Neutrophil (primary cell): ENCODE measurements around the gene ATCAY.

Source experiments
- H3K27ac ChIP-seq: fragments of 200-600 bp; sonication (generic); 2 replicates; pipeline ENCODE4 v1.5.1; 2016; ENCODE audit warnings: mild to moderate bottlenecking, moderate library complexity
- H3K27me3 ChIP-seq: fragments of 200-600 bp; sonication (generic); 2 replicates; pipeline ENCODE4 v1.6.0; 2016; ENCODE audit warnings: mild to moderate bottlenecking
- H3K36me3 ChIP-seq: fragments of 200-600 bp; sonication (generic); 2 replicates; pipeline ENCODE4 v1.5.1; 2017
- H3K4me1 ChIP-seq, 2 experiments: fragments of 200-600 bp in 1 of 2; sonication (generic) in 1 of 2; 1 replicate in 1 of 2; 2 replicates in 1 of 2; pipeline versions ENCODE4 v1.5.1 to v1.6.1; 2013 to 2016; ENCODE audit warnings: low read depth in 1 of 2, low read length in 1 of 2, mild to moderate bottlenecking in 1 of 2, moderate library complexity in 1 of 2; ENCODE audit not compliant: control insufficient read depth in 1 of 2, insufficient read depth in 1 of 2
- H3K4me3 ChIP-seq, 2 experiments: fragments of 200-600 bp in 1 of 2; sonication (generic) in 1 of 2; 1 replicate in 1 of 2; 2 replicates in 1 of 2; pipeline ENCODE4 v1.5.1; 2013 to 2016; ENCODE audit warnings: low read depth in 1 of 2, low read length in 1 of 2, mild to moderate bottlenecking in 1 of 2, moderate library complexity in 1 of 2
- H3K9me3 ChIP-seq: fragments of 200-600 bp; sonication (generic); 2 replicates; pipeline ENCODE4 v1.5.1; 2016
- TF ChIP-seq, protein P1 (sequence below): fragments of 200-600 bp; sonication (generic); IDR thresholded peaks from 2 replicates; pipeline ENCODE4 v1.5.1; 2016; ENCODE audit warnings: antibody characterized with exemption

The ATCAY gene

DNA sequence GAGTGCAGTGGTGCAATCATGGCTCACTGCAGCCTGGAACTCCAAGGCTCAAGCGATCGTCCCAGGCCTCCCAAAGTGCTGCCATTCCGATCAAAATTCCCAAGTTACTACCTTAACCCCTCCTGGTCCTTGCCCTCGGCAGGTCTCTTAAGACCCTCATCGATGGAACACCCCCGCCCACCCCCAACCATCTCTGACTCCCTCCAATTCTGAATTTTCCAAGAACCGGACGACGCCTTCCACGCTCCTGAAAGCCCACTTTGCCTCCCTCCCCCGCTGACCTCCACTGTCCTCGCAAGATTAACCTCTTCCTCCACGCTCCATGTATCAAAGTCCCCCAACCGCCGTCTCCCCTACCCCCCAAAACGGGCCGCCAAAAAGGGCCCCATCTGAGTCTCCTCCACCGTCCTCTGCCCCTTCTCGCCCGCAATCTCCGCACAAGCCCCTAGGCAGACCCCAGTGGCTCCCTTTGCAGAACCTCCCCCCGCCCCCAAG is 89.9 kb downstream of the ATCAY start:
- peaks cover 46% of the 10 kb centered on the region for H3K36me3 ChIP-seq
- TF ChIP-seq, protein P1, sequence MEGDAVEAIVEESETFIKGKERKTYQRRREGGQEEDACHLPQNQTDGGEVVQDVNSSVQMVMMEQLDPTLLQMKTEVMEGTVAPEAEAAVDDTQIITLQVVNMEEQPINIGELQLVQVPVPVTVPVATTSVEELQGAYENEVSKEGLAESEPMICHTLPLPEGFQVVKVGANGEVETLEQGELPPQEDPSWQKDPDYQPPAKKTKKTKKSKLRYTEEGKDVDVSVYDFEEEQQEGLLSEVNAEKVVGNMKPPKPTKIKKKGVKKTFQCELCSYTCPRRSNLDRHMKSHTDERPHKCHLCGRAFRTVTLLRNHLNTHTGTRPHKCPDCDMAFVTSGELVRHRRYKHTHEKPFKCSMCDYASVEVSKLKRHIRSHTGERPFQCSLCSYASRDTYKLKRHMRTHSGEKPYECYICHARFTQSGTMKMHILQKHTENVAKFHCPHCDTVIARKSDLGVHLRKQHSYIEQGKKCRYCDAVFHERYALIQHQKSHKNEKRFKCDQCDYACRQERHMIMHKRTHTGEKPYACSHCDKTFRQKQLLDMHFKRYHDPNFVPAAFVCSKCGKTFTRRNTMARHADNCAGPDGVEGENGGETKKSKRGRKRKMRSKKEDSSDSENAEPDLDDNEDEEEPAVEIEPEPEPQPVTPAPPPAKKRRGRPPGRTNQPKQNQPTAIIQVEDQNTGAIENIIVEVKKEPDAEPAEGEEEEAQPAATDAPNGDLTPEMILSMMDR: no peak
- peak overlapping the region; percentile 79 to 96 for H3K4me3 ChIP-seq
- H3K27me3 ChIP-seq: no peaks in the 10 kb centered on the region
- peak overlapping the region; percentile 84 for H3K27ac ChIP-seq
- no peaks in the 10 kb centered on the region for H3K9me3 ChIP-seq
- H3K4me1 ChIP-seq: peaks cover 13 to 14% of the 10 kb centered on the region in 2 experiments

DNA sequence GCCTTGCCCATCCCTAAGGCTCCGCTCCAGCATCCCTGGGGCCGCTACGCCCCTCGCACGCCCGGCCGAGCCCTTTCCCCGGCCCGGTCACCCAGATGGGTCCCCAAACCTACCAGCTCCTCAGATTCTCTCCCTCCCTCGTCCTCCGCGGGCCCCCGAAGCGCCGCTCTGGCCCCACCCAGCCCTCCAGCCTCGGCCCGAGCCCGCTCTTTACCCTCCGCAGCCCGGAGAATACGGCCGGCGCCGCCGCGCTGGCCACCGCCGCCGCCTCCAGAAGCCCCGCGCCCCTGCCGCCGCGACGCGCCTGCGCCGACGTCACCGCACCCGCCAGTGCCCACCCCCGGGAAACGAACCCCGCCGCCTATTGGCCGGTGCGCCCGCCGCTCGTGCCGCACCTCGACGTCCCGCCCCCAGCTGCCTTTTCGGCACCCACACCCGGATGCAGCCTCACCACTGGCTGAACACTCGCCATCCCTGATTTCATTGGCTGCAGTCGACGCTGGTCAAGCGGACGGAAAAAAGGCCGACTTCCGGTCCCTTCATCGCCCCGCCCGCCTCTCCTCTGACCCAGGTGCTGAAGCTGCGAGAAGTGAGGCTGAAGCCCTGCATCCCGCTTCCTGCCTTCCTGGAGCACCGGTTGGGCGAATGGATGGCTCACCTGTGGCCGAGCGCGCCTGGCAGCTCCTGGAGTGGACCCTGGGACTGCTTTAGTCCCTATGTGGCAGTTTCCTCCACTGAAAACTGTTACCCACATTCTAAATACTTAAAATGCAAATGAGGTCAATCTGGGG is 90.5 kb downstream of the ATCAY start, which contains the start of gene DAPK3:
DAPK3 (minus strand) TSS at position 292 of the 791 bp plus-strand sequence. CDS start 1,364 bp downstream, outside the sequence.
- H3K27ac ChIP-seq: peak within 1 kb of the TSS; percentile 84
- H3K27me3 ChIP-seq: no peaks in the 10 kb centered on the region
- TF ChIP-seq, protein P1: peak; percentile 50
- H3K36me3 ChIP-seq: peaks cover 46% of the 10 kb centered on the region
- H3K9me3 ChIP-seq: no peaks in the 10 kb centered on the region
- peaks cover 13 to 14% of the 10 kb centered on the region in 2 experiments for H3K4me1 ChIP-seq
- peak within 1 kb of the TSS; percentile 79 to 96 for H3K4me3 ChIP-seq

DNA sequence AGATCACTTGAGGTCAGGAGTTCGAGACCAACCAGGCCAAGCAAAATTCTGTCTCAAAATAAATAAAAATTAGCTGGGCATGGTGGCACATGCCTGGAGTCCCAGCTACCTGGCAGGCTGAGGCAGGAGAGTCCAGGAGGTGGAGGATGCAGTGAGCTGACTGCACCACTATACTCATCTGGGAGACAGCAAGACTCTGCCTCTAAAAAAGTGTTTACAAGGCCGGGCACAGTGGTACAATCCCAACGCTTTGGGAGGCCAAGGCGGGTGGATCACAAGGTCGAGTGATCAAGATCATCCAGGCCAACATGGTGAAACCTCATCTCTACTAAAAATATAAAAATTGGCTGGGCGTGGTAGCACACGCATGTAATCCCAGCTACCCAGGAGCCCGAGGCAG is 94.7 kb downstream of the ATCAY start:
- Histone ChIP-seq H3K9me3 (no peaks in the 10 kb centered on the region), H3K27me3 (no peaks in the 10 kb centered on the region), H3K4me3 (no peak overlapping the region), H3K36me3 (peaks cover 48% of the 10 kb centered on the region), H3K27ac (no peak overlapping the region), H3K4me1 (peaks cover 10 to 11% of the 10 kb centered on the region in 2 experiments)
- TF ChIP-seq, protein P1: no peak

DNA sequence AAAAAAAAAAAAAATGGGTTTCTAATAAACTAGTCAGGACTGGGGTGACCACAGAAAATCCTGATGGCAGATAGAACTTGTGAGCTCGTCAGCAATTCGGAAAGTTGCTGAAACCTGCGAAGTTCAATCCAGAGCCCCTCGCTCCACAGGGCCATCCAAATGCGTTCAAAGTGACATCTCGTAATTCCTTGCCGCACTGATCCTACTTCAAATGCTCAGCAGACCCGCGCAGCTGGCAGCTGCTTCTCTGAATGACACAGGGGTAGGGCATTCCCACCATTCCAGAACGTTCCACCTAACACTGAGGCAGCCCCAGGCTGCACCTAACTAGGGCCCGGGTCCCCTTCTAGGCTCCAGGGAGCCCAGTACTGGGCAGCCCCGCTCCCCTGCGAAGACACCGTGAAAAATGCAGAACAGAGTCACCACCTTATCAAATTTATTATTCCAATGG is 95.2 kb downstream of the ATCAY start:
- no peak overlapping the region for H3K4me3 ChIP-seq
- no peak overlapping the region for H3K27ac ChIP-seq
- TF ChIP-seq, protein P1: no peak
- H3K9me3 ChIP-seq: no peaks in the 10 kb centered on the region
- peaks cover 5 to 6% of the 10 kb centered on the region in 2 experiments for H3K4me1 ChIP-seq
- H3K27me3 ChIP-seq: no peaks in the 10 kb centered on the region
- H3K36me3 ChIP-seq: peaks cover 54% of the 10 kb centered on the region

DNA sequence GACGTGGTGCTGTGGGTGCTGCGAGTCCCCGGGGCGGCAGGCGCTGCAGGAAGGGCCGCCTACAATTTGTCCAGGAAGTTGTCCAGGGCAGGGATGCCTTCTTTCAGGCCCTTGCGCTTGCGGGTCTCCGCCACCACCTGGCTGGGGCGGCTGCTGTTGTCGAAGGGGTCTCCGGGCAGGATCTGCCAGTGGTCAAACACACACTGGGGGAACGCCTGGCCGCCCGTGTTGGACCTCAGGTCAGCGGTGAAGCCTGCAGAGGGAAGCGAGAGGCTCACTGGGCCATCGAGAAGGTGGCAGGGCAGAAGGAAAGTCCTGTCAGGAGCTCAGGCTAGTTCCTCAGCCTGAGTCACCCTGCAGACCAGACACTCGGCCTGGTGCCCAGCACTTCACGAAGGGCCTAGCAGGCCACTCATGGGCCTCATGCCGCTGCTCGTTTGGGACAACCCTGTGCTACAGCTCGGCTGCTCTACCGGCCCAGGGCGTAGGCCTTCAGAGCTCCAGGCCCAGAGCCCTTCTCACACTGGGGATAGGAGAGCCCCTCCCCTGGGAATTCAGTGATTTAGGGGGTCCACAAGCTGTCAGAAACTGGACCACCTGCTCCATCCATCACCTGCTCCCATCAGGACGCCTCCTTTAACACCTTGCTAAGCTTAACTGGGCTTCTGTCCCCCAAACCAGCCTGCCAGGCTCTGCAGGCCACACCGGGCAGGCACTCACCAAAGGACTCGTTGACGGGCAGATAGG is 96.2 kb downstream of the ATCAY start:
- TF ChIP-seq, protein P1: no peak
- no peak overlapping the region for H3K4me3 ChIP-seq
- no peaks in the 10 kb centered on the region for H3K27me3 ChIP-seq
- H3K4me1 ChIP-seq: peaks cover 0 to under 1% of the 10 kb centered on the region in 2 experiments
- peaks cover 64% of the 10 kb centered on the region for H3K36me3 ChIP-seq
- no peaks in the 10 kb centered on the region for H3K9me3 ChIP-seq
- no peak overlapping the region for H3K27ac ChIP-seq
